GM19372 (cell line): Measurements from ENCODE around the gene SAPCD1.

ENCODE experiments used
- ATAC-seq: cut with Tn5 transposase; IDR thresholded peaks from one replicate; pipeline ENCODE4 v1.9.1; 2021; ENCODE audit warnings: mild to moderate bottlenecking, low read depth, moderate library complexity; ENCODE audit not compliant: unreplicated experiment

The SAPCD1 gene

DNA sequence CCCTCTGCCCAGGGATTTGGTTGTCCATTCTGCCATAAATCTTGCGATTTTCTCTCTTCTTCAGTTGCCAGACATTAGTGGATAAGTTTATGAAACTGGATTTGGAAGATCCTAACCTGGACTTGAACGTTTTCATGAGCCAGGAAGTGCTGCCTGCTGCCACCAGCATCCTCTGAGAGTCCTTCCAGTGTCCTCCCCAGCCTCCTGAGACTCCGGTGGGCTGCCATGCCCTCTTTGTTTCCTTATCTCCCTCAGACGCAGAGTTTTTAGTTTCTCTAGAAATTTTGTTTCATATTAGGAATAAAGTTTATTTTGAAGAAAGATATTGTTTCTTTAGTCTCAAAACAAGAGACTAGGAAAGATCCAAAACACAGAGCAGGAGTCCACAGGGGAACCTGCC is at the start of gene SAPCD1:
TSS of gene SAPCD1 (plus strand) at position 301 of the 400 bp plus-strand sequence. CDS start 399 bp downstream, outside the sequence.
- ATAC-seq, result no peak

DNA sequence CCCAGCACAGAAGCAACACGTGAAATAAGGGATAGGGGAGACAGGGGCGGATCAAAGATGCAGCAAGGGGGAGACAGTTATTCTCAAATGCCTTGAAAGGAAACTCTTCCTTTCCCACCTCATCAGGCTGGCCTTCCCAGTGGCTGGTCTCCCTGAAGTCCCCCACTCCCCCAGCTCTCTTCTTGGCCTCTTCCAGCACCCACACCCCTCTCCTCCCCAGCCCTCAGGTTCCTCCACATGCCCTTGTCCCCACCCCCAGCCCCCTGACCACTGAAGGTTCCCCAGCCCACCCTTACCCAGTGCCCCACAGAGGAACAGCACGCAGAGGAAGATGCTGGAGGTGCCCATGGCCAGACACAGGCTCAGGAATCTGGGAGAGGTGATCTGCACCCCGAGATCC is 49.0 kb upstream of the SAPCD1 start:
- no peak for ATAC-seq

DNA sequence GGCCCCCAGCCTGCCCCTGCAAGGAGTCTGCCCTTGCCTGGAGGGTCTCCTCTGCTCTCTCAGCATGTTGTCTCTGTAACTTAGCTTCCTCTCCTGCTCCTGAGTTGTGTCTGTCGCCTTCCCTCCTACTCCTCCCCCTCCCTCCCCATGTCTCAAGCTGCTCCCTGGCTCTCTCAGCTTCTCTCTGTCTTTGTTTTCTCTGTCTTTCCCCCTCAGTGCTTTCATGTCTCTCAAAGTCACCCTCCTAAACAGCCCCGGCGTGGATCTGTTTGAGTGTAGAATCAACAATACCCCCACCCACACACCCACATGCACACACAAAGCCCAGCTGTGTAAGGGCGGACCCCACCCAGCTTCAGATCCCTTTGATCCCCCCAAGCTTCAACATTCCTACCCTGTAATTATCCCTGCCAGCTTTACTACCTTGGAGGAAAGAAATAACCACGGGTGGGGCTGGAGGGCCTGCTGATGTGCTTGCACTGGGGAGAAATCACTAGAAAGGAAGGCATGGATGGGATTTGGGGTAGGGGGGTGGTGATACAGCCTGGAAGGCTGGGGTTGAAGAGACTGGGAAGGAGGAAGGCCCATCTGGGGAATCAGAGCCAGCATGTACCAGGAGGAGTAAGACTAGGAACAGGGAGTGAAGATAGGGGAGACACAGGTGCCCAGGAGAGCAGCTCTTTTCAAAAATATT is 48.3 kb upstream of the SAPCD1 start:
- ATAC-seq, result no peak

DNA sequence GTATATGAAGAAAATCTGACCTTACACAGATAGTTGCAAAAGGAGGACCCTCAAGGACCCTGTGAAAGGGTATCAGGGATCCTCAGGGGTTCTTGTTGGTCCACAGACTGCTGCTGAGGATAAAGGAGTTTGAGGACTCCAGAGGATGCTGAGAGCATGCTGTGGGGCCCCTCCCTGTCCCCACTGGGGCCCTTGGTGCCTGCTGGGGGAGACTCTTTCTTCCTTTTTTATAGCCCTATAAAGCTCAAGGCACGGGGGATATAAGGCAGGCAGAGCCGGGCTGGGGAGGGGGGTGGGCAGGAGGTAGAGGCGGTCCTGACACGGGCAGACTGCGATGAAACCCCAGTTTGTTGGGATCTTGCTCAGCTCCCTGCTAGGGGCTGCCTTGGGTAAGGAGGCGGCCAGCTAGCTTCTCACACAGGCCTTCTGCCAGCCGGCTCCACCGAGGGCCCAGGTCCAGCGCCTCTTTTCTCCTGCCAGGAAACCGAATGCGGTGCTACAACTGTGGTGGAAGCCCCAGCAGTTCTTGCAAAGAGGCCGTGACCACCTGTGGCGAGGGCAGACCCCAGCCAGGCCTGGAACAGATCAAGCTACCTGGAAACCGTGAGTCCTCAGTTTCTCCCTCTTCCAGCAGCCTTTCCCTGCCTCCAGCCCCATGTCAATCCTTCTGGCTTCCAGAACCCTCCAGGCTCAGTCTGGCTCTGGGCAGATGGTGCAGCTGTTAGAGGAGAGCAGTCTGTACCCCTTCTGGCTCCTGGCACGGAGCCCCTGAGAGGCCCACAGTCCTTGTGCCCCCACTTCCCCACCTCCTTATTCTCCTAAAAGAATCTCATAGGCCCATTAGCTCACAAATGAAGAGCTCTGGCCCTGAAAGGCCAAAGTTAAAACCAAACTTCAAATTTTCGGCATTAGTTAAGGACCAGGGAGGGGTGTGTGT is 47.2 kb upstream of the SAPCD1 start, which contains the start of gene LY6G6D:
TSS of gene LY6G6D (plus strand) at position 327 of the 937 bp plus-strand sequence. CDS start at position 335, 8 bp downstream.
- ATAC-seq, result no peak

DNA sequence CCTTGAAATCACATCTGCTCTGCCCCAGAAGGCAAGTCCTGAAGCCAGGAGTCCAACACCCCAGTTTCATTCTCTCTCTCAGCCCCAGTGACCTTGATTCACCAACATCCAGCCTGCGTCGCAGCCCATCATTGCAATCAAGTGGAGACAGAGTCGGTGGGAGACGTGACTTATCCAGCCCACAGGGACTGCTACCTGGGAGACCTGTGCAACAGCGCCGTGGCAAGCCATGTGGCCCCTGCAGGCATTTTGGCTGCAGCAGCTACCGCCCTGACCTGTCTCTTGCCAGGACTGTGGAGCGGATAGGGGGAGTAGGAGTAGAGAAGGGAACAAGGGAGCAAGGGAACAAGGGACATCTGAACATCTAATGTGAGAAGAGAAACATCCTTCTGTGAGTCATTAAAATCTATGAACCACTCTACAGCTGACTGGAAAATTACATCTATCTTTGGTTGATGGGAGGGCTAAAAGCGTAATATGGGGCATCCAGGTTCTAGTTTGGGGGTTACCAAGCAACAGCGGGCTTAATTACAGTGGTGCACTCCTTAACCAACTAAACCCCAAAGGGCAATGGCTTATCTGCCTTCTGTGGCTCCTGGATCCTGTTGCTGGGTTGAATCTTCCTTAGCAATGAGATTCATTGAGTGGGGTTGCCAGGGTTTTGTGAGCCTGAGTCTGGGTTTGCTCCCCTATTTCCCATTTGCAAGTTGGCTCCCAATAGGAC is 44.8 kb upstream of the SAPCD1 start:
- no peak for ATAC-seq

DNA sequence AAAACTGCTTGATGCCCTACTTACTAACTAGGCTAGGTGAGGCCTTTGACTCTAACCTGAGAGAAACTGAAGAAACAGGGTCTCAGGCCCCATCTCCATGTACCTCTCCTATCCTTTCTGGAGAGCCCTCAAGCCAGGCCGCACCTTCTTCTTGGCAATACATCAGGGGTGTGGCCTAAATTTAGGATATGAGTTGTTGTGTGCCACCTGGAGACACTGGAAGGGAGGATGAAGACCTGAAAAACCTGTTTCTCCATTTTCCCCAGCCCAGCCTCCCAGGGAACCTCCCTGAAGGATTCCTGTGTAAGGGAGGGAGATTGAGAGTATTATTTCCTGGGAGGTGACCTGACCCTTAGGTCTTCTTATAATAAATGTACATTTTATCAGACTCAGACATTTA is 44.2 kb upstream of the SAPCD1 start:
- ATAC-seq, result no peak

DNA sequence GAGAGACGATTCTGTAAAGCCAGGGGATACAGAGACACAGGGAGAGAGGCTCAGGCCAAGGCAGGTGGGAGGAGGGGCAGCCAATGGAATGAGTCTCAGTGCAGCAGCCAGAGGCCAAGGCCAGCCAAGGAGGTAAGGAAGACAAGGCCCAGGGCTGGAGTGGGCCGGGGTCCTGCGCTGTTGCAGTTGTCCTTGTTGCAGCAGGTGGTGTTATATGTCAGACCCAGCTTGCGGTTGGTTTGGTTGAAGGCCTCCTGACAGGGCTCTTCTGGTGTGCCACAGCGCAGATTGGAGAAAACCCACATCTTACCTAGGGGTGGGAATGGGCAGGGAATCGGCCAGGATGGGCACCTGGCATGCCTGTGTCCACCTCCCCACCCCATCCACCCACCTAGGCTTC is 43.5 kb upstream of the SAPCD1 start:
- no peak for ATAC-seq

DNA sequence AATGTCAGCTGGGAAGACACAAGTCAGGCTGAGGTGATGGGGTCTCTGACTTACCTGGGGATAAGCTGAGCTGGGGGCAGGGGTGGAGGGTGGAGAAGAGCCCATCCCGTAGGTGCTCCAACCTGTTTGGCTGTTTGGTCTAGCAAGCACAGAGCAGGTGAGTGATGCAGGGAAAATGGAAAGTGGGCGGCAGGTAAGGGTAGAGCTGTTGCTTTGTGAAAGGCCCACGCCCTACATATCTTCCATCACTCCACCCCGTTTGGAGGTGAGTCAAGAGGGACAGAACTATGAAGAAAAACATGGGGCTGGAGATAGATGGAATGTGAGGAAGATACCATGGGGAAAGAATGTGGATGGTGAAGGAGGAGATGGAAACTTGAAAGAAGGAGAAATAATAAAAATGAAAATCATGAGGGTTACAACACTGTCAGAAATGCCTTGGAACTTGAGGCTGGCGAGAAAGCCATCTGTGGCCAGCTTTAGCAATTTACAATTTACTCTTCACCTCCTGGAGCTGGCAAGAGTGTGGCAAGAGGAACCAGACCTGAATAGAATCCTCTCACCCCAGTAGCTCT is 42.2 kb upstream of the SAPCD1 start:
- no peak for ATAC-seq

DNA sequence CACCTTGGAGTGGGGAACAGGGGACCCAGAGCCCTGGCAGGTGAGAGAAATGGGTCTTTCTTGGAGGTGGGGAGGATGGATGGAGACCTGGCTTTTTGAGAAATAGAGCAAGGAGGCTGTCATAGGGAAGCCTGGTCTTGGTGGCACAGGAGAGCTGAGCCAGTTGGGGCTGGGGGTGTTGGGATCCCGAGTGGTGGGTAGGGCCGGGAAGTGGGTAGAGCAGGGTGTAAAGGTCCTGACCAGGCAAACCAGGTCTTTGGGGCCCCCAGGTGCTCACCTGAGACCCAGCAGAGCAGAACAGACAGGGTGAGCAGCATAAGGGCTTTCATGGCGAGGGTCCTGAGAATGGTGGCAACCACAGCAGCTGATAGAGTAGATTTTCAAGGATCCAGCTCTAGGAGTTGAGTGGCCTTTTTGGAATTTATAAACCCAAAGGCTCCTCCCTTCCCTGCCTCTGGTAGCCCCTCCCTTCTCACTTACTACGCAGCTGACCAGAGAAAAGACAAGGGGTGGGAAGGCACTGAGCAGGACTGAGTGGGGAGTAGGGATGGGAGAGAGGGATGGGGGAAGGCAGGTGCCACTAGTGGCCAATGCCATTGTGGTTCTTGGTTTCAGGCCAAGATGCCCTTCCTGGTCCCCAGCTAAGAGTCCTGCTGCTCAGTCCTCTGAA is 41.0 kb upstream of the SAPCD1 start, which contains the start of gene LY6G6C:
TSS of gene LY6G6C (minus strand) at position 396 of the 670 bp plus-strand sequence. CDS start at position 329, 67 bp downstream.
- ATAC-seq, result no peak

DNA sequence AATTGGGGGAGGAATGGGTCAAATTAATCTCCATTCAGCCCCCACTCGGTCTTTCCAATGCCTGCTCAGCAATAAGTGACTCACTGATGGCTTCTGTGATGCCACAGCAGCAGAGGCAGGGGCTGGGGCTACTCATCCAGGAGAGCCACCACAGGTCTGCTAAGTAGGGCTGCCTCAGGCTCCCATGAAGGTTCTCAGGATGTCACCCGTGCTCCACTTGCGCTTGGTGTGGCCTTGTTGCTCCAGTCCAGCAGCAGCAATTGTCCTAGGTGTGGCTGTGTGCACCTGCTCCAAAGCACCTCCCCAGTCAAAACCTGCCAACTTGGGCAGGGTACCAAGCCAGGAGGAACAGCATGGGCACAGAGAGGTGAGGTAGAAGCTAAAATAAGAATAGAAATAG is 40.3 kb upstream of the SAPCD1 start:
- ATAC-seq, result no peak

DNA sequence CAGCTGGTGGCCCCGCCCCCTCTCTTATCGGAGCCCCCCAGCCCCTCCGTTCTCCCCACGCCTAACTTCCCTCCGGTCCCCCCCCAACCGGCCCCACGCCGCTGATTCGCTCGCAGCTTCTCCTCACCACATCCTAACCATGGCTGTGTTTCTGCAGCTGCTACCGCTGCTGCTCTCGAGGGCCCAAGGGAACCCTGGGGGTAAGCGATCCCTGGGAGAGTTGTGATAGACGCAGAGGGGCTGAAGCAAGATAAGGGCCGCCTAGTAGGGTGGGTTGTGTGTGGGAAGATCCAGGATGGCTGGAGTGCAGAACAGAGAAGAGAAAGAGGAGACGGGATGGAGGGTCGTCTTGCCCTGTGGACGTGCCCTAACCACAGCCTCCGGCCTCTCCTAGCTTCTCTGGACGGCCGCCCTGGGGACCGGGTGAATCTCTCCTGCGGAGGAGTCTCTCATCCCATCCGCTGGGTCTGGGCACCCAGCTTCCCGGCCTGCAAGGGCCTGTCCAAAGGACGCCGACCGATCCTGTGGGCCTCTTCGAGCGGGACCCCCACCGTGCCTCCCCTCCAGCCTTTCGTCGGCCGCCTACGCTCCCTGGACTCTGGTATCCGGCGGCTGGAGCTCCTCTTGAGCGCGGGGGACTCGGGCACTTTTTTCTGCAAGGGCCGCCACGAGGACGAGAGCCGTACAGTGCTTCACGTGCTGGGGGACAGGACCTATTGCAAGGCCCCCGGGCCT is 39.0 kb upstream of the SAPCD1 start, which contains the start of gene MPIG6B:
TSS of gene MPIG6B (plus strand) at position 129 of the 735 bp plus-strand sequence. CDS start at position 140, 11 bp downstream.
- ATAC-seq, result no peak

DNA sequence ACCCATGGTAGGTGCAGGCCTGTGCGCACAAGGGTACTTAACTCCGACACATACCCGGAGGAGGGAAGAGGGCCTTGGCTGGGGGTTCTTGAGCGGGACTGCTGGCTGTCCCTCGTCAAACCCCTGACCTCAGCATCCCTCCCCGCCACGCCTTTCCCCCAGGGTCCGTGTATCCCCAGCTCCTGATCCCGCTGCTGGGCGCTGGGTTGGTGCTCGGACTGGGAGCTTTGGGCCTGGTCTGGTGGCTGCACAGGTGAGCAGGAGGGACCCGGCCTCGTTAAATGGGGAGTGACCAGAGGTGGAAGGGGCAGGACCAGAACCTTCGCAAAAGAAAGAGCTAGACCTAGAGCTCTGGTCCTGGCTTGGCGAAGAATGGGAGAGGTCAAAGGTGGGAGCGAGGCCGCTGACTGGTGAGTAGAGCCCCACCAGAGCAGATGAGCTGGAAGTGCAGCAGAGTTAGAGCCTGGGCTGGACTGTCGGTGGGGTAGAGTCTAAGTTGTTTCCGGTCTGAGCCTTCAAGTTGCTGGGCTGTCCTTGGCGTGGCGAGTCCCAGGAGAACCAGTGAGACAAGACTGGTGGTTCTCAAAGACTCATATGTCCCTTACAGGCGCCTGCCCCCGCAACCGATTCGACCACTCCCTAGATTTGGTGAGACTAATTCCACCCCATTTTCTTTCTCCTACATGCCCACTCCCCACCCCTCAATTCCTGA is 38.3 kb upstream of the SAPCD1 start:
- no peak for ATAC-seq

DNA sequence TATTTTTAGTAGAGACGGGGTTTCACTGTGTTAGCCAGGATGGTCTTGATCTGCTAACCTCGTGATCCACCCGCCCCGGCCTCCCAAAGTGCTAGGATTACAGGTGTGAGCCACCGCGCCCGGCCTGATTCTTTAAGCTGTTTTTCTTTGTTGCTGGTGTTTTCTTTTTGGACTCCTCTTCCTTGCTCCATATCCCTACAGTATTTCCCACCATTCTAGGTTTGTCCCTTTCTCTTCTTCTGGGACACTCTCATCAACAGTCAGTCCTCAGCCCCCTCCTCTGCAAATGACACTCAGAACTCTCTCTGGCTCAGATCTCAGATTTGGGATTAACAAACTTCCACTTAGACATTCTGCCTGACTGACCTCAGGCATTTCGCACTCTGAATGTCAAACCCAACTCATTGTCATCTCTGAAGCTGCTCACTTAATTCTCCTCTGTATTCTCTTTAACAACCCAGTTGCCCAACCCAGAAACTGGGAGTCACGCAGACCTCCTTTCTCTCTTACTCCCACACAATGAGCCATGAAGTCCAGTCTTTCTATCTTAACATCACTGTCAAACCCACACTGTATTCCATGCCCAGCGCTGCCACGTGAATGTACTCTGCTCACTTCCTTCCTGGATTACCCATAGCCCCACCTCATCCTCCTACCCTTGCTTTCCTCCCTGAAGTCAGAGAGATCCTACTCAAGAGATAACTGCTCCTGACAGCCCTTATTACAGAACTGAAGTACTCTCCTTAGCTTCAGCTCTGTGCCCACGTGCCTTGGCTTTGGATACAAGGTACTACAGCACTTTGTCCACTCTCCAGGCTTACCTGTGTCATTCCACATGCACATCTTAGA is 36.7 kb upstream of the SAPCD1 start:
- ATAC-seq, result no peak

DNA sequence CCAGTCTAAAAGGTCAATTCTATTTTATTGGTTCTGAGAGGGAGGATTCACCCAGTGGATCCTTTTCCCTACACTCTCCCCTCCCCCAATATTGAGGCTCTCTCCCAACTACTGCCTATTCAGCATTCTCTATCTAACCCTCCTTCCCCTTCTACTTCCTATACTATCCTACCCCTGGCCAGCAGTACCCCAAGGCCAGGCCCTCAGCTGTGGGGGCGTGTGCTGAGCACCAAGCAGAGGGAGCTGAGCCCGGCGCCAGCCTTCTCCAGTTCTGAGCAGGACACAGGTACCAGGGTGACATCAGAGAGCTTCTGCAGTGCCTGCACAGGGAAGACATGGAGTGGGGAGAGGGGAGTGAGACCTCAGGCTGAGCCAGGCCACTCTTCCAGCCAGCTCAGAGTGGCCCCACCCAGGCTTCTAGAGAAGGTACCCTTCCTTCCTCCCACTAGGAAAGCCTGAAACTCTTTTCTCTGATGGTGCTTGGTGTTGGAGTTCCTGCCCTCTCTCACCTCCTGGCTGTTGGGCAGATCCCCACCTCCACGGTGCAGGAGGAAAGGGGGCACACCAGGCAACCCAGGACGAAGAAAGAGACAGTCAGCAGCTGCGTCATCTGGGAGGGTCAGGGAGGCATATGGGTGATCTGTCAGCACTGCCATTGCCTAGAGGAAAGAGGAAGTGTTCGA is 35.3 kb upstream of the SAPCD1 start:
- no peak for ATAC-seq

DNA sequence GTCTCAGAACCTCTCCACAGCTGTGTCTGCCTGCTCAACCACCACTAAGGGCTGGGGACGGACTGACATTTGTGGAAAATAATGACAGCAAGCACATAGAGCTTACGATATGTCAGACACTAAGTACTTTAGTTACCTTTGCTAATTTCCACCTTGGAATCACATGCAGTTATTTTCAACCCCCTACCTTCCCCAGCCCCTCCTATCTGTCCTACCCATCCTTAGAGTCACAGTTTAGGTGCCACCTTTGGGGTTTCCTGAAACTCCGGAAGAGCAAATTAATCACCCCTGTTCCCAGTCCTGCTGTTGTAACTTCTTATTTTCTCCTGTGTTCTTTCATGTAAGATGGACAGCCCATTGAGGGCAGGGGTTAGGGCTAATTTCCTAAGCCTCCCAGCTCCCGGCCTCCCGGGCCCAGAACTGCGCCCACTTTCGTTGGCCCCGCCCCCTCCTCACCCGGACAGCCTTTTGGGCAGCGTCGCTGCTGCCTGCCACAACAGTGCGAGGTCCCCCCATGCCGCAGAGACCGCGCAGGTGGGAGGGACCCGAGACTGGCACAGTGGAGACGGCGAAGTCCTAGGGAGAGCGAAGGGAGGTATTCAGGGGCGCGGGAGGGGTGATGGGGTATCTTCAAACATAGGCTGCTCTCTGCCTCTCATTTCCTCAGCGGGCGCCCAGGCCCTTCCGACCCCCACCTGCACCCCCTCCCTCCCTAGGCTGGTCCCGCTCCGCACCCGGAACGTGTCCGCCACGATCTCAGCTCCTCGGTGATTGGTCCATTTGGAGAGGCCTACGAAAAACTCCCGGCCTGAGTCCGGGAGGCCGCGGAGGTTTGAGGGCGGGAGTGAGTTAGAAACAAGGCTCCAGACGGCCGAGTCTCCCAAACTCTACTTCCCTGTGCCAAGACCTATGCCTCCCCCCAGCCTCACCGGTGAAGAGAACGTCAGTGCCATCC is 34.5 kb upstream of the SAPCD1 start:
- no peak for ATAC-seq
